CD4-positive, alpha-beta T cell (primary cell): ENCODE measurements around the gene SELENOV. TPM values are rescaled to one million over a fixed set of nuclear protein-coding genes. Genes with fewer than 3 reads are reported as not detected.

Source experiments
- ATAC-seq: fragments of 200-7000 bp; cut with Tn5 transposase; one replicate; pipeline ENCODE4 v1.10.0; 2022; ENCODE audit warnings: mild to moderate bottlenecking; ENCODE audit not compliant: poor library complexity
- CTCF ChIA-PET: fragments of 350-600 bp; sonication (Branson Sonifier 250); formaldehyde crosslinking; loops from one replicate; lab custom pipeline; 2021; ENCODE audit warnings: antibody characterized with exemption, inconsistent platforms; lab: Charles Lee
- POLR2A ChIA-PET: fragments of 350-600 bp; sonication (Branson Sonifier 250); formaldehyde crosslinking; loops from one replicate; lab custom pipeline; 2021; ENCODE audit warnings: antibody characterized with exemption, inconsistent platforms; lab: Charles Lee
- DNase-seq, 14 experiments: peaks; one replicate each; pipeline ENCODE4 v3.0.0-alpha.2; 2013 to 2020; ENCODE audit warnings: mixed read lengths in 2 of 14
- H3K27ac ChIP-seq, 2 donors: one replicate each; pipeline versions ENCODE4 v1.5.1 to v1.7.0; 2013; ENCODE audit warnings: low read length in 2 of 2, low read depth in 1 of 2, mild to moderate bottlenecking in 1 of 2
- H3K27me3 ChIP-seq, 2 experiments: 1 replicate in 1 of 2; 2 replicates in 1 of 2; pipeline versions ENCODE4 v1.6.1 to v1.7.0; 2013; ENCODE audit warnings: low read length in 2 of 2, control low read depth in 1 of 2, mild to moderate bottlenecking in 1 of 2, moderate library complexity in 1 of 2; ENCODE audit not compliant: insufficient read depth in 2 of 2, control insufficient read depth in 1 of 2
- H3K36me3 ChIP-seq: one replicate; pipeline ENCODE4 v1.6.1; 2013; ENCODE audit warnings: low read length, control low read depth; ENCODE audit not compliant: insufficient read depth
- H3K4me1 ChIP-seq: one replicate; pipeline ENCODE4 v1.6.1; 2013; ENCODE audit warnings: low read length, control low read depth; ENCODE audit not compliant: insufficient read depth
- H3K4me3 ChIP-seq: one replicate; pipeline ENCODE4 v1.5.1; 2013; ENCODE audit warnings: mild to moderate bottlenecking, low read length, moderate library complexity
- H3K9me3 ChIP-seq, 2 experiments: 1 replicate in 1 of 2; 2 replicates in 1 of 2; pipeline versions ENCODE4 v1.6.1 to v1.7.0; 2013; ENCODE audit warnings: low read length in 2 of 2, mild to moderate bottlenecking in 2 of 2, control low read depth in 1 of 2, moderate library complexity in 1 of 2; ENCODE audit not compliant: control insufficient read depth in 1 of 2, insufficient read depth in 1 of 2
- H3K27ac Mint-ChIP-seq: one replicate; pipeline ENCODE4 v1.8.0; 2020; ENCODE audit warnings: mixed read lengths
- H3K27me3 Mint-ChIP-seq: one replicate; pipeline ENCODE4 v1.8.0; 2021; ENCODE audit warnings: mixed read lengths
- H3K36me3 Mint-ChIP-seq: one replicate; pipeline ENCODE4 v1.8.0; 2021; ENCODE audit warnings: low read depth, mixed read lengths
- H3K4me1 Mint-ChIP-seq: one replicate; pipeline ENCODE4 v1.8.0; 2021; ENCODE audit warnings: low read depth, mixed read lengths
- H3K4me3 Mint-ChIP-seq: one replicate; pipeline ENCODE4 v1.8.0; 2020; ENCODE audit warnings: mild to moderate bottlenecking, mixed read lengths
- H3K9me3 Mint-ChIP-seq: one replicate; pipeline ENCODE4 v1.8.0; 2020; ENCODE audit warnings: mixed read lengths
- intact Hi-C, 2 experiments: fragments of 100-400 bp; cut with DNase I in 1 of 2; cut with micrococcal nuclease in 1 of 2; formaldehyde crosslinking; loops; one replicate each; pipeline versions ENCODE4 v1.15.1 to v1.9.0; 2023 to 2025; cut with DNase I, micrococcal nuclease
- total RNA-seq, 174 experiments: library from RNA in 2 of 174; stranded (reverse) in 2 of 174; gene quantifications; one replicate each; pipeline ENCODE4 v1.2.3 and lab custom pipeline; 2021 to 2026
- TF ChIP-seq, protein P1 (sequence below): fragments of 200-600 bp; IDR thresholded peaks from one replicate; pipeline ENCODE4 v1.8.0; 2022; ENCODE audit warnings: antibody characterized with exemption, mild to moderate bottlenecking

SELENOV gene
- total RNA-seq, 2 experiments from 2014 or later: not detected

- DNase-seq (no peak), ATAC-seq (no peak)
- Mint-ChIP-seq H3K27ac (peak overlapping the region; percentile 47), H3K27me3 (no peaks in the 10 kb centered on the region), H3K36me3 (peaks cover 90% of the 10 kb centered on the region), H3K4me3 (no peak overlapping the region), H3K9me3 (no peaks in the 10 kb centered on the region), H3K4me1 (no peaks in the 10 kb centered on the region)
- CTCF ChIA-PET: no interaction called here
- Histone ChIP-seq H3K27me3 (no peaks in the 10 kb centered on the region), H3K4me3 (no peak overlapping the region), H3K9me3 (no peaks in the 10 kb centered on the region), H3K4me1 (no peaks in the 10 kb centered on the region), H3K36me3 (peaks cover 94% of the 10 kb centered on the region), H3K27ac (no peak overlapping the region)
- TF ChIP-seq, protein P1, sequence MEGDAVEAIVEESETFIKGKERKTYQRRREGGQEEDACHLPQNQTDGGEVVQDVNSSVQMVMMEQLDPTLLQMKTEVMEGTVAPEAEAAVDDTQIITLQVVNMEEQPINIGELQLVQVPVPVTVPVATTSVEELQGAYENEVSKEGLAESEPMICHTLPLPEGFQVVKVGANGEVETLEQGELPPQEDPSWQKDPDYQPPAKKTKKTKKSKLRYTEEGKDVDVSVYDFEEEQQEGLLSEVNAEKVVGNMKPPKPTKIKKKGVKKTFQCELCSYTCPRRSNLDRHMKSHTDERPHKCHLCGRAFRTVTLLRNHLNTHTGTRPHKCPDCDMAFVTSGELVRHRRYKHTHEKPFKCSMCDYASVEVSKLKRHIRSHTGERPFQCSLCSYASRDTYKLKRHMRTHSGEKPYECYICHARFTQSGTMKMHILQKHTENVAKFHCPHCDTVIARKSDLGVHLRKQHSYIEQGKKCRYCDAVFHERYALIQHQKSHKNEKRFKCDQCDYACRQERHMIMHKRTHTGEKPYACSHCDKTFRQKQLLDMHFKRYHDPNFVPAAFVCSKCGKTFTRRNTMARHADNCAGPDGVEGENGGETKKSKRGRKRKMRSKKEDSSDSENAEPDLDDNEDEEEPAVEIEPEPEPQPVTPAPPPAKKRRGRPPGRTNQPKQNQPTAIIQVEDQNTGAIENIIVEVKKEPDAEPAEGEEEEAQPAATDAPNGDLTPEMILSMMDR: no peak
- POLR2A ChIA-PET: interaction anchor here (1.3 kb wide), 1 partner anchor 36 kb away, joined by 3 read pairs; the partner anchor contains the start of gene RPS16
- intact Hi-C loops: no loop called here
These were observed 43.0 kb upstream of the SELENOV start for GRCh38 chr19:39471756-39472536.

GRCh38 chr19:39472746-39473442 is 42.0 kb upstream of the SELENOV start:
- TF ChIP-seq, protein P1: no peak
- Histone ChIP-seq H3K36me3 (peaks cover 85% of the 10 kb centered on the region), H3K4me1 (no peaks in the 10 kb centered on the region), H3K27me3 (no peaks in the 10 kb centered on the region), H3K4me3 (no peak overlapping the region), H3K9me3 (no peaks in the 10 kb centered on the region), H3K27ac (no peak overlapping the region)
- H3K9me3 Mint-ChIP-seq: no peaks in the 10 kb centered on the region
- peaks cover 89% of the 10 kb centered on the region for H3K36me3 Mint-ChIP-seq
- no peaks in the 10 kb centered on the region for H3K27me3 Mint-ChIP-seq
- CTCF ChIA-PET: no interaction called here
- intact Hi-C loops: no loop called here
- POLR2A ChIA-PET: no interaction called here
- DNase-seq: peak in 1 of 14 experiments; percentile 31
- ATAC-seq: no peak
- no peaks in the 10 kb centered on the region for H3K4me1 Mint-ChIP-seq
- H3K4me3 Mint-ChIP-seq: no peak overlapping the region
- H3K27ac Mint-ChIP-seq: no peak overlapping the region

DNA sequence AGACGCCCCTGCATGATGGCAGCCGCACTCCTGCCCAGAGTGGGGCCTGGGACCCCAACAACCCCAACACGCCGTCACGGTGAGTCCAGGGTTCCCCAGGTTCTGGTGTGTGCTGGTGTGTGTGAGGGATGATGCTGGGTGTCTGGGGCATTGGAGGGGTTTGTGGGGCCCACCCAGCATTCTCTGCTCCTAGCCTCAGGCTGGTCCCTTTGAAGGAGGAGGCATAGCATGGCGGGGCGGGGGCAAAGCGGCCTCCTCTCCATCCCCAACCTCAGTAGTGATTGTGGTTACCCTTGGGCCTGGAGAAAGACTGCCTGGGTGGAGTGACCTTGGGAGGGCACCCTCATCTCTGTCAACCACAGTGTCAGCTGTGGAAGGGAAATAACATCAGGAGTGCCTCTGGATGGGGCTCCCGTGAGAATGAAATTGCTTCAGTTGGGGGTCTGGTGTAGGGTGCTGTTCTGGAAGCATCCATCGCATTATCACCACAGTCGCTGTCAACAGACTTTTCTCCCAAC is 41.4 kb upstream of the SELENOV start:
- ChIA-PET CTCF (interaction anchor here (0.8 to 2.9 kb wide), 10 partner anchors 16 to 82 kb away, joined by 3 to 17 read pairs (median 4); partner anchors contain the start of genes EID2B, MED29, PAF1 and PLEKHG2), POLR2A (interaction anchor here (1.3 kb wide), 1 partner anchor 29 kb away, joined by 6 read pairs; the partner anchor contains the start of gene SUPT5H)
- H3K36me3 Mint-ChIP-seq: peaks cover 82% of the 10 kb centered on the region
- TF ChIP-seq, protein P1: no peak
- no peaks in the 10 kb centered on the region for H3K4me1 ChIP-seq
- peak overlapping the region; percentile 36 for H3K27ac Mint-ChIP-seq
- H3K4me1 Mint-ChIP-seq: no peaks in the 10 kb centered on the region
- intact Hi-C loops: no loop called here
- no peaks in the 10 kb centered on the region for H3K27me3 ChIP-seq
- H3K27me3 Mint-ChIP-seq: no peaks in the 10 kb centered on the region
- no peak overlapping the region for H3K27ac ChIP-seq
- no peak overlapping the region for H3K4me3 Mint-ChIP-seq
- DNase-seq (no peak), ATAC-seq (no peak)
- no peaks in the 10 kb centered on the region for H3K9me3 Mint-ChIP-seq
- no peak overlapping the region for H3K4me3 ChIP-seq
- H3K36me3 ChIP-seq: peaks cover 79% of the 10 kb centered on the region
- no peaks in the 10 kb centered on the region for H3K9me3 ChIP-seq
